Measurements from ENCODE around the gene ASPHD2. TPM values are rescaled to one million over a fixed set of nuclear protein-coding genes. Genes with fewer than 3 reads are reported as not detected.
A peak's percentile ranks its signal among the peaks of the same experiment; 100 is the strongest.
"Not testable (repeated sequence)": the region's sequence is repeated elsewhere in the genome, so short reads cannot be mapped to it uniquely, and the experiment has no call there.

Gene ASPHD2
- total RNA-seq, 1 experiment from 2014 or later, result 0.20 TPM

DNA sequence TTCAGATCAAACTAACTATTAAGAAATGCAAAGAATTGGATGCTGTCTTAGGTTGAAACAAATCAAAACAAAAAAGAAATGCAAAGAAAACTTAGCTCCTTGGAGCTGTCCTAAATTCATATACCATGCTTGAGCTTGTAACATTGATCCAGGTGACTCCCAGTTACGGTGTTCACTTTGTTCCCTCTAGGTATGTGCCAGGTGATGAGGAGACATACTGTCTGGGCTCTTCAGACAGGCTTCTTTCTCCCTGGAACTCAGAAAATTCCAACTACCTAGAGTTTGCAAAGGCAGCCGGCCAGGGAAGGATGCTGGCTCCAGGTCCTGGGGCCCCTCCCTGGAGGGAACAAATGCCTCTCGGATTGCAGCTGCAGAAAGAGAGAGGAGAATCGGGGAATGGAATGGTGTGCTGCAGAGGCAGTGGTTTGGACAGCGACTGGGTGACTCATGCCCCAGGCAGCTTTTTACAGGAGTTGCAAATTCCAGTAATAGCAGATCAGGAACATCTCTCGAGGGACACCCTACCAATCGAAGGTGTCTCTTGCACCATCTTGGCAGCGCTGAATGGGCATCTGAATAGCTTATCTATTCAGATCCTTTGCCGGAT lies 12.3 kb upstream of the ASPHD2 start:
- no peak for DNase-seq (ENCODE audit: low spot score)

DNA sequence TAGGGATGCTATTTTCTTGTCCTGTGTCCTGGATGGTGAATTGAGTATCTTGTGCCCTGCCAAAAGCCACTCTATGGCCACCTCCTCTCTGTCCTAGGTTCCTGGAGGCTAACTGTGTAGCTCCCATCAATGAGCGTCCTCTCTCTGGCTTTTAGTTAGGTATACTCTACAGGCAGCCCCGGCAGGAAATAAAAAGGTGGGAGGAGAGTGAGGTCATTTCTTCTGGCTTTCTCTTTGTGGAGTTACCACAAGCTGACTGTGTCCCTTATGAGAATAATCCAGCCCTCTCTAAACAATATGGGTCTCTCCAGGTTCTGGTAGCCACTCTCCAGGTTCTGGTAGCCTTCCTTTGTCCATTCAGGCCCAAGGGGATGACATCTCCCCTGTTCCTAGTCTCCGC lies 11.7 kb upstream of the ASPHD2 start:
- no peak for DNase-seq (ENCODE audit: low spot score)

DNA sequence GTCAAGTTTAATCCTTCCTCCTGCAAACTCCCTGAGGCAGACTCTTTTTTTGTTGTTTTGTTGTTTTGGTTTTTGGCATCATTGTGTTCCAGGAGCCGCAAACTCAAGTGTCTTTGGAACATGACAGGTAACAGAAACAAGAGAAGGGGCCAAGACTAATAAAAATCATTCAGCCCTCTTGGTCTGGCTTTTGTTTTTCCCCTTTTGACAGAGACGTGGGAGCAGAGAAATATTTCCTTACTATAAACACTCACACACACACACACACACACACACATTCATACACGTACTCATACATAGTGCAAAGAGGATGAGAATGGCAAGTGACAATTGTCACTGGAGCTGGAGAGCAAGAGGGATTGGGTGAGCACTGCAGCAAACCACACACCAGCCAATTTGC lies 10.4 kb upstream of the ASPHD2 start:
- no peak for DNase-seq (ENCODE audit: low spot score)

GRCh38 chr22:26426924-26427323 lies 2.1 kb upstream of the ASPHD2 start:
- DNase-seq (ENCODE audit: low spot score), result no peak

GRCh38 chr22:26429458-26430286 lies 612 bp downstream of the ASPHD2 start:
- DNase-seq (ENCODE audit: low spot score), result no peak

DNA sequence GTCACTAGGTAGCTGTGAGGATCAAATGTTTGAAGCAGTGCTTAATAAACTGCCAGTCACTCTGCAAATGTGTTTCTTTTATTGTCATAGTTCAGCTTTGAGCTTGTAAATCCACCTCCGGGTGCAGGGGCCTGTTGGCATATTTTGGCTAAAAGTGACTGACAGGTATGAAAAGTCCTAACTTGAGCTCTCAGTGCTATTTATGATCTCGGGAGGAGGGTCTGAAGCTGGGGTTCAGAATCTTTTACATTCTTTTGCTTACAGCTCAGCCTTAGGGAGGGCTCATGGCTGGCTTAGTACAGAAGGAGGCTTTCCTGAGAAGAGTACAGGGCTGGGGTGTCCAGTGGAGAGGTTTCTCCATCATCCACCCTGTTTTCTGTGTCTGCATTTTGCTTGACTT lies 1.5 kb downstream of the ASPHD2 start:
- no peak for DNase-seq (ENCODE audit: low spot score)

- DNase-seq (ENCODE audit: low spot score), result no peak
Observed at GRCh38 chr22:26431261-26431995, 2.4 kb downstream of the ASPHD2 start.

GRCh38 chr22:26432619-26433311 lies 3.7 kb downstream of the ASPHD2 start:
- DNase-seq (ENCODE audit: low spot score), result no peak

DNA sequence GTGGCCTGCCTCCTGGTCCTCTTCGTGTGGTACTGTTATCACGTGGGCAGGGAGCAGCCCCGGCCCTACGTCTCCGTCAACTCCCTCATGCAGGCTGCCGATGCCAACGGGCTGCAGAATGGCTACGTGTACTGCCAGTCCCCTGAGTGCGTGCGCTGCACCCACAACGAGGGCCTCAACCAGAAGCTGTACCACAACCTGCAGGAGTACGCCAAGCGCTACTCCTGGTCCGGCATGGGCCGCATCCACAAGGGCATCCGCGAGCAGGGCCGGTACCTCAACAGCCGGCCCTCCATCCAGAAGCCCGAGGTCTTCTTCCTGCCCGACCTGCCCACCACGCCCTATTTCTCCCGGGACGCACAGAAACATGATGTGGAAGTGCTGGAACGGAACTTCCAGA lies 4.7 kb downstream of the ASPHD2 start:
- no peak for DNase-seq (ENCODE audit: low spot score)

GRCh38 chr22:26435327-26436093 lies 6.5 kb downstream of the ASPHD2 start:
- no peak for DNase-seq (ENCODE audit: low spot score)

DNA sequence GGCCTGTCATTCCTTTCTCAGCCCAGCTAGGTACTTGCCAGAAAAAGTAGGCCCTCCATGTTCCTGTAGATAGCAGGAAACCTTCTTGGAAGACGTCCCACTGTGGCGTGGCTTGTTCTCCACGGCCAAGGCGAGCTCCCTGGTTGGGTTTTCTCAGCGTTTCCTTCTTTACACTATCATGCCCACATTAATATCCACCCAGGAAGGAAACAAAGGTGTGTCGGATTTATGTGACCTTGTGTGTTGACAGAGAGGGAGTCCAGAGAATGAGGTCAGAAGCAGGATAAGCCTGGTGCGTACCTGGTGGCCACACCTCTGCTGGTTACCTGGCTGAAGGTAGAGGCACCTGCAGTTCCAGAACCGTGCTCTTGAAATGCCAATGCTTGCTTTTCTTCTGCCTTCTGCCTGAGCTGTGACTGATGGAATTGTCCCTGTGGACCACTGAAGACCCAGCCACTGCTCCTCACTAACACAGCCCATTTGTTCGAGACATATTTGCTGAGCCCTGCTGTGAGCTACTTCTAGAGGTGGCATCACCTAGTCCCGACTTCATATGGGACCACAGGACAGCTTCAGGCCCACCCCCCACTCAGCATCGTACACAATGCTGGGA lies 7.9 kb downstream of the ASPHD2 start:
- peak; percentile 50 for DNase-seq (ENCODE audit: low spot score)

DNA sequence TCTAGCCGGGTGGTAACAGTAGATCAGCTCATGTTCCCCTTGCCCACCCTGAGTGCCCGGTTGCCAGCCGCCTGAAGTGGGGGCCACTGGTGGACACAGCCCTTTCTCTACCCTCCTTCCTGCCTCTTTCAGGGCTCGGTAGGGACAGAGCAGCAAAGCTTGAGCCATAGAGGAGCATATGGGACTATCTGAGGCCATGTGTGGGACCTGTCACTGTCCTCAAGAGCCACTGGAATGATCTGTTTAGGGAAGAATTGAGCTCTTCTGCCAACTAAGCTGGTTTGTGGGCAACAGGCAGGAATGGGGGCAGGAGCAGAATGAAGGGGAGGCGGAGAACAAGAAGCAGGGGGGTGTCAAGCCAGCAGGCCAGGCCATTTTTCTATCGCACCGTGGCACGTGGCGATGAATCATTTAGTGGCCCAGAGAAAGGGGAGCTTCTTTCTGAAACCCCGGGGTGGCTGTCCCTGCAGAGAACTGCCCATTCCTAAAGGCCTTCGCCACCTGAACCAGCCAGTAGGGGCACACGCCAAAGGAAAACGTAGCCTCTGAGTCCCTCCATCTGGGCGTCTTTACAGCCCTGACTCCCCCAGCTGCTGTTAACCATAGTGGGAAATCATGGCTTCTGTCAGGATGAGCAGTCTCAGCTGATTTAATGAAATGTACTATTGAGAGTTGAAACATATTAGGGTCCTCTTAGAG lies 8.8 kb downstream of the ASPHD2 start:
- DNase-seq (ENCODE audit: low spot score), result no peak

DNA sequence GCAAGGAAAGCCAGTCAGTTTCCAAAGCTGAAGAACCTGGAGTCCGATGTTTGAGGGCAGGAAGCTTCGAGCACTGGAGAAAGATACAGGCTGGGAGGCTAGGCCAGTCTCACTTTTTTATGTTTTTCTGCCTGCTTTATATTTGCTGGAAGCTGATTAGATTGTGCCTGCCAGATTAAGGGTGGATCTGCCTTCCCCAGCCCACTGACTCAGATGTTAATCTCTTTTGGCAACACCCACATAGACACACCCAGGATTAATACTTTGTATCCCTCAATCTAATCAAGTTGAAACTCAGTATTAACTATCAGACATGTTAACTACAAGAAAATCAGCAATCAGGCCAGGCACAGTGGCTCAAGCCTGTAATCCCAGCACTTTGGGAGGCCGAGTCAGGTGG lies 9.7 kb downstream of the ASPHD2 start:
- DNase-seq (ENCODE audit: low spot score), result not testable (repeated sequence)

- no peak for DNase-seq (ENCODE audit: low spot score)
Observed at GRCh38 chr22:26439559-26439958, 10.5 kb downstream of the ASPHD2 start.

DNA sequence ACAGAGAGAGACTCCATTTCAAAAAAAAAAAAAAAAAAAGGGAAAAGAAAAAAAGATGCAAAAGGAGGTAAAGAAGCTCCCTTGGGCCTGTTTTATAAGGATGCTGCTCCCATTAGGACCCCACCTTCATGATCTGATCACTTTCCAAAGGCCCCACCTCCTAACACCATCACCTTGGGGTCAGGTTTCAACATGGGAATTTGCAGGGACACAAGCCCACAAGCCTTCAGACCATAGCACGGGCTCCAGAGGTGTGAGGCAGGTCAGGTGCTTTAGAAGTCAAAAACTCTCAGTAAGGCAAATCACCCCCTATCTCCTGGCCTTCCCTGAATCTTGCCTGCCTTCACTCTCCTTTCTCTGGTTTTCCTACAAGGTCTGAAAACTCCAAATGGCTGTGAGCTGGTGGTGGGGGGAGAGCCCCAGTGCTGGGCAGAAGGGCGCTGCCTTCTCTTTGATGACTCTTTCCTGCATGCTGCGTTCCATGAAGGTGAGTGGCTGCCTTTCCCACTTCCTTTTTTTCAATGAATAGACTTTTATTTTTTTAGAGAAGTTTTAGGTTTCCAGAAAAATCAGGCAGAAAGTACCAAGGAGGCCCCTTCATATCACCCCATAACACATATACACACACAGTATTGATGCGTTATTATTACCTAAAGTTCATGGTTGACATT lies 13.2 kb downstream of the ASPHD2 start:
- no peak for DNase-seq (ENCODE audit: low spot score)

GRCh38 chr22:26443901-26444690 lies 15.0 kb downstream of the ASPHD2 start:
- DNase-seq (ENCODE audit: low spot score), result no peak

GRCh38 chr22:26444777-26445176 lies 15.7 kb downstream of the ASPHD2 start:
- DNase-seq (ENCODE audit: low spot score), result no peak

GRCh38 chr22:26445577-26446275 lies 16.7 kb downstream of the ASPHD2 start:
- no peak for DNase-seq (ENCODE audit: low spot score)
